Lower lobe of right lung (tissue), 2 donors: ENCODE data around the gene KLK10. TPM values are rescaled to one million over a fixed set of nuclear protein-coding genes. Genes with fewer than 3 reads are reported as not detected.

Experiments
- ATAC-seq, 2 donors: fragments of 200-7000 bp; cut with Tn5 transposase; one replicate each; pipeline ENCODE4 v1.9.1; 2020 to 2022; ENCODE audit warnings: mild to moderate bottlenecking in 2 of 2, moderate library complexity in 2 of 2
- DNase-seq: peaks from one replicate; pipeline ENCODE4 v3.0.0-alpha.2; 2020
- H3K27ac ChIP-seq: fragments of 200-600 bp; one replicate; pipeline ENCODE4 v1.8.0; 2022
- H3K27me3 ChIP-seq: fragments of 200-600 bp; one replicate; pipeline ENCODE4 v1.8.0; 2022; ENCODE audit warnings: low read depth
- H3K36me3 ChIP-seq: fragments of 200-600 bp; one replicate; pipeline ENCODE4 v1.8.0; 2022; ENCODE audit warnings: mild to moderate bottlenecking
- H3K4me1 ChIP-seq: fragments of 200-600 bp; one replicate; pipeline ENCODE4 v1.8.0; 2022
- H3K4me3 ChIP-seq: fragments of 200-600 bp; one replicate; pipeline ENCODE4 v1.8.0; 2022; ENCODE audit warnings: mild to moderate bottlenecking
- H3K9me3 ChIP-seq: fragments of 200-600 bp; one replicate; pipeline ENCODE4 v1.8.0; 2022
- CTCF ChIP-seq: fragments of 200-600 bp; IDR thresholded peaks from one replicate; pipeline ENCODE4 v1.8.0; 2022; ENCODE audit warnings: antibody characterized with exemption, mild to moderate bottlenecking
- intact Hi-C: fragments of 100-400 bp; cut with DNase I; formaldehyde crosslinking; loops from one replicate; pipeline ENCODE4 v1.11.0; 2022
- total RNA-seq: library from RNA; stranded (reverse); fragmentation: NEBNext Ultra II Directional; extraction: Animal tissue kit (Norgen Biotek cat#: 25700); gene quantifications from one replicate; pipeline ENCODE4 v1.2.1, GENCODE V29; 2021
- donor health status: DM: no; HTN: yes; CAD: no; lungs with severe emphysema.

KLK10 gene
- total RNA-seq, 1 donor from 2014 or later = 5.7 TPM

- Histone ChIP-seq H3K4me3 (no peak overlapping the region), H3K4me1 (peaks cover 12% of the 10 kb centered on the region), H3K27me3 (peaks cover 70% of the 10 kb centered on the region), H3K27ac (no peak overlapping the region), H3K36me3 (no peaks in the 10 kb centered on the region), H3K9me3 (no peaks in the 10 kb centered on the region)
- DNase-seq (no peak), ATAC-seq (no peak)
- intact Hi-C loops = no loop called here
- no peak for TF ChIP-seq CTCF
Observed at GRCh38 chr19:51014242-51014641, 5.3 kb downstream of the KLK10 start.

GRCh38 chr19:51012661-51013190 lies 6.8 kb downstream of the KLK10 start:
- intact Hi-C loops = no loop called here

GRCh38 chr19:51010066-51010795 lies 9.3 kb downstream of the KLK10 start:
- H3K27ac ChIP-seq = no peak overlapping the region
- no peaks in the 10 kb centered on the region for H3K36me3 ChIP-seq
- H3K9me3 ChIP-seq = no peaks in the 10 kb centered on the region
- DNase-seq (no peak), ATAC-seq (no peak)
- no peaks in the 10 kb centered on the region for H3K4me1 ChIP-seq
- no peak overlapping the region for H3K4me3 ChIP-seq
- intact Hi-C loops = no loop called here
- peaks cover 38% of the 10 kb centered on the region for H3K27me3 ChIP-seq
- no peak for TF ChIP-seq CTCF

More at GRCh38 chr19:51012661-51013190, 6.8 kb downstream of the KLK10 start:
- H3K36me3 ChIP-seq = no peaks in the 10 kb centered on the region
- H3K4me1 ChIP-seq = peaks cover 5% of the 10 kb centered on the region
- H3K27ac ChIP-seq = no peak overlapping the region
- DNase-seq (no peak), ATAC-seq (no peak)
- no peak overlapping the region for H3K4me3 ChIP-seq
- TF ChIP-seq CTCF = no peak
- H3K9me3 ChIP-seq = no peaks in the 10 kb centered on the region
- H3K27me3 ChIP-seq = peaks cover 56% of the 10 kb centered on the region

- Histone ChIP-seq H3K4me1 (no peaks in the 10 kb centered on the region), H3K27ac (no peak overlapping the region), H3K4me3 (no peak overlapping the region), H3K9me3 (no peaks in the 10 kb centered on the region), H3K27me3 (peaks cover 39% of the 10 kb centered on the region), H3K36me3 (no peaks in the 10 kb centered on the region)
- ATAC-seq = no peak
- intact Hi-C loops = no loop called here
- TF ChIP-seq CTCF = no peak
- DNase-seq = no peak
Observed at GRCh38 chr19:51009061-51009891, 10.2 kb downstream of the KLK10 start.

GRCh38 chr19:51007488-51007887 lies 12.0 kb downstream of the KLK10 start:
- no peaks in the 10 kb centered on the region for H3K4me1 ChIP-seq
- no peak overlapping the region for H3K27ac ChIP-seq
- H3K9me3 ChIP-seq = no peaks in the 10 kb centered on the region
- no peaks in the 10 kb centered on the region for H3K36me3 ChIP-seq
- peaks cover 34% of the 10 kb centered on the region for H3K27me3 ChIP-seq
- intact Hi-C loops = no loop called here
- no peak overlapping the region for H3K4me3 ChIP-seq
- no peak for ATAC-seq
- no peak for DNase-seq
- TF ChIP-seq CTCF = no peak
